ENCODE results near the gene GPC5. TPM values are rescaled to one million over a fixed set of nuclear protein-coding genes. Genes with fewer than 3 reads are reported as not detected.
"Not testable (repeated sequence)": the region's sequence is repeated elsewhere in the genome, so short reads cannot be mapped to it uniquely, and the experiment has no call there.

Gene GPC5
- total RNA-seq, 4 donors from 2014 or later, result not detected

GRCh38 chr13:92681239-92681638, 1282.8 kb downstream of the GPC5 start:
- no peaks in the 10 kb centered on the region for H3K36me3 ChIP-seq
- no peak overlapping the region for H3K27ac ChIP-seq
- intact Hi-C loops (cut with DNase I; ENCODE audit: low total_unique reads), result no loop called here
- H3K9me3 ChIP-seq, result no peaks in the 10 kb centered on the region
- TF ChIP-seq CTCF (IDR thresholded peaks at IDR 0.05 in 4 of 5, conservative IDR thresholded peaks at IDR 0.05 in 1 of 5) (no peak), POLR2A (IDR thresholded peaks at IDR 0.05) (no peak)
- in situ Hi-C loops (cut with MboI; ENCODE audit: low sequenced_read_pairs in 4 of 4), result no loop called here
- no peak for DNase-seq
- no peaks in the 10 kb centered on the region for H3K27me3 ChIP-seq
- no peak overlapping the region for H3K4me3 ChIP-seq
- no peak for ATAC-seq
- H3K4me1 ChIP-seq, result no peaks in the 10 kb centered on the region

- no peak overlapping the region for H3K27ac ChIP-seq
- H3K27me3 ChIP-seq, result no peaks in the 10 kb centered on the region
- intact Hi-C loops (cut with DNase I; ENCODE audit: low total_unique reads) (no loop called here), in situ Hi-C loops (cut with MboI; ENCODE audit: low sequenced_read_pairs in 4 of 4) (no loop called here)
- TF ChIP-seq CTCF (IDR thresholded peaks at IDR 0.05 in 4 of 5, conservative IDR thresholded peaks at IDR 0.05 in 1 of 5) (no peak), POLR2A (IDR thresholded peaks at IDR 0.05) (no peak)
- ATAC-seq, result no peak
- no peaks in the 10 kb centered on the region for H3K9me3 ChIP-seq
- no peak for DNase-seq
- no peaks in the 10 kb centered on the region for H3K4me1 ChIP-seq
- H3K36me3 ChIP-seq, result no peaks in the 10 kb centered on the region
- no peak overlapping the region for H3K4me3 ChIP-seq
Observed at GRCh38 chr13:92682832-92683517, 1284.6 kb downstream of the GPC5 start.

- H3K27ac ChIP-seq, result no peak overlapping the region
Observed at GRCh38 chr13:92694047-92694446, 1295.6 kb downstream of the GPC5 start.

GRCh38 chr13:92695827-92696226, 1297.4 kb downstream of the GPC5 start:
- ATAC-seq; H3K4me1 ChIP-seq; H3K4me3 ChIP-seq; H3K36me3 ChIP-seq; intact Hi-C loops (cut with DNase I; ENCODE audit: low total_unique reads); H3K27ac ChIP-seq; DNase-seq; H3K9me3 ChIP-seq; in situ Hi-C loops (cut with MboI; ENCODE audit: low sequenced_read_pairs in 4 of 4); H3K27me3 ChIP-seq: not testable (repeated sequence)

More at GRCh38 chr13:92694047-92694446, 1295.6 kb downstream of the GPC5 start:
- H3K36me3 ChIP-seq, result no peaks in the 10 kb centered on the region
- H3K27me3 ChIP-seq, result no peaks in the 10 kb centered on the region
- in situ Hi-C loops (cut with MboI; ENCODE audit: low sequenced_read_pairs in 4 of 4), result no loop called here
- no peaks in the 10 kb centered on the region for H3K9me3 ChIP-seq
- ATAC-seq (no peak), DNase-seq (no peak)
- H3K4me3 ChIP-seq, result no peak overlapping the region
- intact Hi-C loops (cut with DNase I; ENCODE audit: low total_unique reads), result no loop called here
- no peak for TF ChIP-seq POLR2A (IDR thresholded peaks at IDR 0.05)
- no peak for TF ChIP-seq CTCF (IDR thresholded peaks at IDR 0.05 in 4 of 5, conservative IDR thresholded peaks at IDR 0.05 in 1 of 5)
- no peaks in the 10 kb centered on the region for H3K4me1 ChIP-seq

- TF ChIP-seq POLR2A (IDR thresholded peaks at IDR 0.05) (no peak), CTCF (IDR thresholded peaks at IDR 0.05 in 4 of 5, conservative IDR thresholded peaks at IDR 0.05 in 1 of 5) (no peak)
- intact Hi-C loops (cut with DNase I; ENCODE audit: low total_unique reads), result no loop called here
- no peak for DNase-seq
- H3K27ac ChIP-seq, result no peak overlapping the region
- H3K36me3 ChIP-seq, result no peaks in the 10 kb centered on the region
- no peaks in the 10 kb centered on the region for H3K27me3 ChIP-seq
- H3K4me1 ChIP-seq, result no peaks in the 10 kb centered on the region
- H3K9me3 ChIP-seq, result no peaks in the 10 kb centered on the region
- ATAC-seq, result no peak
- no peak overlapping the region for H3K4me3 ChIP-seq
- in situ Hi-C loops (cut with MboI; ENCODE audit: low sequenced_read_pairs in 4 of 4), result no loop called here
Observed at GRCh38 chr13:92716749-92717148, 1318.3 kb downstream of the GPC5 start.

All from gastrocnemius medialis (tissue), 4 donors.